GM23338 (cell line): ENCODE data around the gene MANBA. TPM values are rescaled to one million over a fixed set of nuclear protein-coding genes. Genes with fewer than 3 reads are reported as not detected.

Experiments
- ATAC-seq: fragments of 200-7000 bp; cut with Tn5 transposase; 3 replicates; pipeline ENCODE4 v1.9.1; 2020
- DNase-seq: peaks from one replicate; pipeline ENCODE4 v3.0.0-alpha.2; 2015; ENCODE audit warnings: low spot score
- H2AFZ ChIP-seq: fragments of 200-600 bp; sonication (generic); 2 replicates; pipeline ENCODE4 v1.8.0; 2016; ENCODE audit warnings: antibody characterized with exemption, mild to moderate bottlenecking, moderate library complexity
- H3F3A ChIP-seq: fragments of 200-600 bp; sonication (generic); replicated peaks from 2 replicates; pipeline ENCODE4 v1.8.0; 2017; ENCODE audit warnings: antibody characterized with exemption, mixed run types, low read depth
- H3K27ac ChIP-seq: fragments of 200-600 bp; sonication (generic); 2 replicates; pipeline ENCODE4 v1.6.1; 2016; ENCODE audit warnings: low read depth
- H3K27me3 ChIP-seq: fragments of 200-600 bp; sonication (generic); 2 replicates; pipeline ENCODE4 v1.8.0; 2016; ENCODE audit warnings: mild to moderate bottlenecking, mixed run types, moderate library complexity; ENCODE audit not compliant: insufficient read depth
- H3K36me3 ChIP-seq: fragments of 200-600 bp; sonication (generic); 2 replicates; pipeline ENCODE4 v1.8.0; 2016; ENCODE audit warnings: mild to moderate bottlenecking; ENCODE audit not compliant: insufficient read depth
- H3K4me1 ChIP-seq: fragments of 200-600 bp; sonication (generic); 2 replicates; pipeline ENCODE4 v1.8.0; 2016; ENCODE audit warnings: mild to moderate bottlenecking, moderate library complexity; ENCODE audit not compliant: insufficient read depth
- H3K4me2 ChIP-seq: fragments of 200-600 bp; sonication (generic); 2 replicates; pipeline ENCODE4 v1.7.1; 2017; ENCODE audit warnings: mixed run types
- H3K4me3 ChIP-seq: fragments of 200-600 bp; sonication (generic); 2 replicates; pipeline ENCODE4 v1.6.1; 2016; ENCODE audit warnings: mixed run types
- H3K79me2 ChIP-seq: fragments of 200-600 bp; sonication (generic); replicated peaks from 2 replicates; pipeline ENCODE4 v1.8.0; 2017; ENCODE audit warnings: mild to moderate bottlenecking; ENCODE audit not compliant: insufficient read depth
- H3K9me2 ChIP-seq: fragments of 200-600 bp; sonication (generic); 2 replicates; pipeline ENCODE4 v1.8.0; 2017; ENCODE audit not compliant: insufficient read depth
- H4K20me1 ChIP-seq: fragments of 200-600 bp; sonication (generic); replicated peaks from 2 replicates; pipeline ENCODE4 v1.8.0; 2017; ENCODE audit warnings: mild to moderate bottlenecking; ENCODE audit not compliant: insufficient read depth
- H3K27ac Mint-ChIP-seq: 2 replicates; pipeline ENCODE4 v1.8.0; 2020; ENCODE audit warnings: inconsistent platforms, mild to moderate bottlenecking, moderate library complexity, mixed read lengths
- H3K27me3 Mint-ChIP-seq: 3 replicates; pipeline ENCODE4 v1.8.0; 2022; ENCODE audit warnings: low read depth, mild to moderate bottlenecking, moderate library complexity, mixed read lengths, inconsistent platforms; ENCODE audit not compliant: insufficient read depth, poor library complexity
- H3K36me3 Mint-ChIP-seq: 3 replicates; pipeline ENCODE4 v1.8.0; 2021; ENCODE audit warnings: low read depth, mild to moderate bottlenecking, inconsistent platforms, moderate library complexity, mixed read lengths
- H3K4me1 Mint-ChIP-seq: 3 replicates; pipeline ENCODE4 v1.8.0; 2020; ENCODE audit warnings: mild to moderate bottlenecking, inconsistent platforms, mixed read lengths
- H3K4me3 Mint-ChIP-seq: 3 replicates; pipeline ENCODE4 v1.8.0; 2021; ENCODE audit warnings: moderate library complexity, mild to moderate bottlenecking, inconsistent platforms, mixed read lengths
- H3K9me3 Mint-ChIP-seq: 3 replicates; pipeline ENCODE4 v1.8.0; 2020; ENCODE audit warnings: moderate library complexity, mild to moderate bottlenecking, inconsistent platforms, mixed read lengths
- CREB1 ChIP-seq: fragments of 250-450 bp; sonication (Bioruptor Pico); IDR thresholded peaks from 2 replicates; pipeline ENCODE4 v1.5.0; 2020; ENCODE audit warnings: low read depth, mild to moderate bottlenecking, moderate library complexity
- CTCF ChIP-seq, 2 experiments: fragments of 200-600 bp in 1 of 2; sonication (generic) in 1 of 2; conservative IDR thresholded peaks; 2 replicates each; pipeline versions ENCODE4 v1.5.1 to v1.6.1; 2016 to 2017; ENCODE audit warnings: antibody characterized with exemption in 2 of 2, low read depth in 2 of 2, mild to moderate bottlenecking in 2 of 2, moderate library complexity in 1 of 2
- ETS1 ChIP-seq: IDR thresholded peaks from 2 replicates; pipeline ENCODE4 v1.6.1; 2016; ENCODE audit warnings: antibody characterized with exemption
- EZH2 ChIP-seq: fragments of 200-600 bp; sonication (generic); IDR thresholded peaks from one replicate; pipeline ENCODE4 v1.8.0; 2017; ENCODE audit warnings: antibody characterized with exemption, mild to moderate bottlenecking, low read depth; ENCODE audit not compliant: unreplicated experiment
- EZH2phosphoT487 ChIP-seq: fragments of 200-600 bp; sonication (generic); IDR thresholded peaks from one replicate; pipeline ENCODE4 v1.8.1; 2018; ENCODE audit warnings: antibody characterized with exemption; ENCODE audit not compliant: unreplicated experiment
- JUNB ChIP-seq: IDR thresholded peaks from one replicate; pipeline ENCODE4 v1.6.1; 2016; ENCODE audit warnings: antibody characterized with exemption; ENCODE audit not compliant: unreplicated experiment
- NANOG ChIP-seq: IDR thresholded peaks from 2 replicates; pipeline ENCODE4 v1.6.1; 2016; ENCODE audit warnings: antibody characterized with exemption, borderline replicate concordance
- POLR2AphosphoS5 ChIP-seq: IDR thresholded peaks from 2 replicates; pipeline ENCODE4 v1.6.1; 2016; ENCODE audit warnings: antibody characterized with exemption, low read depth
- REST ChIP-seq: IDR thresholded peaks from one replicate; pipeline ENCODE4 v1.6.1; 2018; ENCODE audit warnings: antibody characterized with exemption; ENCODE audit not compliant: unreplicated experiment
- STAT1 ChIP-seq: IDR thresholded peaks from one replicate; pipeline ENCODE4 v1.6.1; 2016; ENCODE audit warnings: antibody characterized with exemption; ENCODE audit not compliant: unreplicated experiment
- ZNF114 ChIP-seq: fragments of 250-450 bp; sonication (Bioruptor Pico); IDR thresholded peaks from 2 replicates; pipeline ENCODE4 v1.5.0; 2020; ENCODE audit warnings: mild to moderate bottlenecking, moderate library complexity
- ZNF331 ChIP-seq: fragments of 250-450 bp; sonication (Bioruptor Pico); IDR thresholded peaks from 2 replicates; pipeline ENCODE4 v1.5.0; 2020; ENCODE audit warnings: low read depth, mild to moderate bottlenecking, moderate library complexity
- ZNF462 ChIP-seq: fragments of 250-450 bp; sonication (Bioruptor Pico); IDR thresholded peaks from 2 replicates; pipeline ENCODE4 v1.5.0; 2020; ENCODE audit warnings: mild to moderate bottlenecking, moderate library complexity
- polyA plus RNA-seq: library from polyadenylated mRNA; unstranded; fragments of >200 nt; fragmentation: Nextera tagmentation; extraction: Ambion mirVana; gene quantifications from 2 replicates; pipeline ENCODE4 v1.2.1, GENCODE V29; 2016
- total RNA-seq: library from RNA; depleted of rRNA; stranded (reverse); fragments of >200 nt; shearing (Covaris generic); gene quantifications from 2 replicates; pipeline ENCODE4 v1.2.3, GENCODE V29; 2014

MANBA gene
- total and polyA plus RNA-seq, 2 experiments from 2014 or later, result 13.2 to 54.3 TPM

- no peak overlapping the region for H2AFZ ChIP-seq
- Mint-ChIP-seq H3K27ac (no peak overlapping the region), H3K9me3 (peaks cover 3% of the 10 kb centered on the region; the same call in 2 of the 3 replicates), H3K36me3 (peaks cover 3% of the 10 kb centered on the region; the same call in 2 of the 3 replicates), H3K27me3 (no peaks in the 10 kb centered on the region), H3K4me3 (no peak overlapping the region), H3K4me1 (no peaks in the 10 kb centered on the region)
- no peaks in the 10 kb centered on the region for H4K20me1 ChIP-seq
- DNase-seq (no peak), ATAC-seq (no peak)
- H3K27ac ChIP-seq, result no peak overlapping the region
- no peaks in the 10 kb centered on the region for H3K9me2 ChIP-seq
- no peak overlapping the region for H3K4me2 ChIP-seq
- H3K79me2 ChIP-seq, result no peaks in the 10 kb centered on the region
- no peaks in the 10 kb centered on the region for H3F3A ChIP-seq
- H3K4me3 ChIP-seq, result no peak overlapping the region
- H3K27me3 ChIP-seq, result no peaks in the 10 kb centered on the region
- no peaks in the 10 kb centered on the region for H3K36me3 ChIP-seq
- H3K4me1 ChIP-seq, result no peaks in the 10 kb centered on the region
- TF ChIP-seq POLR2AphosphoS5 (no peak), ETS1 (no peak), NANOG (no peak), ZNF331 (CRISPR knock-in tag) (no peak), EZH2phosphoT487 (no peak), EZH2 (no peak), ZNF462 (CRISPR knock-in tag) (no peak), JUNB (no peak), ZNF114 (CRISPR knock-in tag) (no peak), CREB1 (CRISPR knock-in tag) (no peak), CTCF (conservative IDR thresholded peaks at IDR 0.05; ENCODE audit: low read depth in 2 of 2) (no peak), STAT1 (no peak), REST (no peak)
These were observed 174.1 kb downstream of the MANBA start for GRCh38 chr4:102586644-102587021.
